ENCODE measurements around the gene UMPS.
"Not testable (repeated sequence)": the region's sequence is repeated elsewhere in the genome, so short reads cannot be mapped to it uniquely, and the experiment has no call there.

The UMPS gene

GRCh38 chr3:124781476-124782376 is 51.5 kb downstream of the UMPS start:
- DNase-seq, result no peak

GRCh38 chr3:124782377-124782712 is 52.1 kb downstream of the UMPS start:
- DNase-seq, result not testable (repeated sequence)

DNA sequence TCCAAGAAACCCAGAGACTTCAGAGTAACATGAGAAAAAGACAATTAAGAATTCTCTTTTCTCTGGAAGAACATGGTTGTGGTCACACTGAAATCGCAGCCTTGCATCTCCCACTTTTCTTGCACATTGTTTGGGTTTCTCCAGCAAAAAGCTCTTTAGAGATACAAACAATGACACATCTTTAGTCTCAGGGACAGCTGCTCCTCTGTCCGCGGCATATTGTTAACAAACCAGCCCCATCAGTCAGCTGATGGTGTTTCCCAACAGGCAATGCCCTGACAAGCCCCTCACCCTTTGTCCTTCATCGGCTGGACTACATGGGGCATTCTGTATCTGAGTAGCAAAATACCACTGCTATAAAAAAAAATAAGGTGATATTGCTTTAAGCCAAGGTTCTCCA is 53.4 kb downstream of the UMPS start:
- no peak for DNase-seq

DNA sequence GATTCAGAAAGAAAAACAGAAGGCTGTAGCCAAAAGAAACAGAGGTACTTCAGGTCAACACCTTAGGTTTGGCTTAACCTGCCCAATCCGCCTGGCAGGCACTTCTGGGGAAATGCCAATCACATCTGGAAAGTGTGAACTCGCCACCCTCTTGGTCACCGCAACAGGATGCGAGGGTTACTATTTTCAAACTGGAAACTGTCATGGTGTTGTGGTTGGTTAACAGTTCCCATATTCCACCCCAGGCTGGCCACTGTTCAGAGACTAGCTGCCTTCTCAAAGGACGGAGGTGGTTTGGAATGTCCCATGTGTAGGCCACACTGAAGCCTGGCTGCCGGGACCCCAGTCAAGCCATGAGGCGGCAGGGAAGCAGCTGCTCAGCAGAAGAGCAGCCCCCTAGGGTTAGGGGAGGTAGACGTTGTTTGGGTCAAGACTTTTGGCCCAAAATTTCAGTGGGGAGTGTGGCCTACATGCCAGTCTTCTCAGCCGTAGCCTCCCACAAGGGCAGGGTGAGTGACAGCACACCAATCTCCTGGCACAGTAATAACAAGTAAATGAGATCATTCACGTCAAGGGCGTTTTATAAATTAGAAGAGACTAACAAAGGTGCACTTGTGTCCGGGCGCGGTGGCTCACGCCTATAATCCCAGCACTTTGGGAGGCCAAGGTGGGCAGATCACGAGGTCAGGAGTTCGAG is 54.6 kb downstream of the UMPS start:
- no peak for DNase-seq

- DNase-seq, result no peak
These were observed 55.7 kb downstream of the UMPS start for GRCh38 chr3:124785973-124786372.

DNA sequence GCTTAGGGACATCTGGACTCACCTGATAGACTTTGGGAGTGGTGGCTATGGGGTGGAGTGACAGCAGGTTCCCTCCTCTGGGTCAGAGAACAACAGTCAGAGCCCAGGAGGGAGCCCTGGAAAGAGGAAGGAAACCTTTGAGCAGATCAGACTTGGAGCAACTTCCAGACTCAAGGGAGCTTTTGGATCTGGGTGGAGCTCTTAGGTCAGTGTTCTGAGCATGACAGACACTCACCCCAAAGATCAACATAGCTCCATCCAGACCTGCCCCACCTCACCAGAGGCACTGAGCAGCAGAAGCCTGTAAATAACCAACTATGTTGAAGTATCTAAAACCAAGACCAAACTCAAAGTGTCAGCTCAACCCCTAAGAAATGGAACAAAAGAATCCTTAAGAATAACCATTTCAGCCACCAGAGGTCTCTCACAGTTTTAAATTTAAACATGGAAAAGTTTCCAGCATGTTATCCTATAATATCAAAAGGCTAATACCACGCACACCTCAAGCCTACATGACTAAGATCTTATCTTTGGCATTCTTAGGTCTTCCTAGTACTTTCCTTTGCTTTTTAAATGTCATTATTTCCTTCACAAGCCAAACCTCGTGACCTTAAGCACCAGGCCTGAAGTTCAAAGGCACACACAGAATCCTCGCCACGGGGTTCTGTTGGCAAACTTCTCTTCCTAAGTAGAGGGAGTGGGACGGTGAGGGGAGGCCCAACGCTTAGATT is 56.4 kb downstream of the UMPS start:
- no peak for DNase-seq

DNA sequence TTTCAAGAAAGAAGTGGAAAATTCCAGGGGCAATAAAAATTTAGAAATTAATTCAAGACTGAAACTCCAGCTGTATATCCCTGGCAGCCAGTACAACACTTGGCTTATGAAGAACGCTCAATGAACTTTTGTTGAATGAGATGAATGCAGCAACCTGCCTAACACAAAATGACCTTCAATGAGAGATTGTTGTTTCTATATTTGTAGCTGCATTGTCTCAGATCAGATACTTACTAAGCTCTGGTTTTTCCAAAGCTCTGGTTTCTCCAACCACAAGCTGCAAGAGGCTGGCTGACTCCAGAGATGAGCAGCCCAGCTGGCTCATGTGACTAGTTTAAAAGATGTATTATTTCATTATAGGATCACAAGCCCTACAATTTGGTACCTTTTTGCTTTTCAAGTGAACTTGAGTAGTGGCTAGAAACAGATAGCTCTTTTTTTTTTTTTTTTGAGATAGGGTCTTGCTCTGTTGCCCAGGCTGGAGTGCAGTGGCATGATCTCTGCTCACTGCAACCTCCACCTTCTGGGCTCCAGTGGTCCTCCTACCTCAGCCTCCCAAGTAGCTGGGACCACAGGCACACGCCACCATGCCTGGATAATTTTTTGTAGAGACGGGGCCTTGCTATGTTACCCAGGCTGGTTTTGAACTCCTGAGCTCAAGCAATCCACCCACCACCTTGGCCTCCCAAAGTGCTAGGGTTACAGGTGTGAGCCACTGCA is 57.4 kb downstream of the UMPS start:
- DNase-seq, result no peak

GRCh38 chr3:124788254-124788745 is 58.0 kb downstream of the UMPS start:
- no peak for DNase-seq

DNA sequence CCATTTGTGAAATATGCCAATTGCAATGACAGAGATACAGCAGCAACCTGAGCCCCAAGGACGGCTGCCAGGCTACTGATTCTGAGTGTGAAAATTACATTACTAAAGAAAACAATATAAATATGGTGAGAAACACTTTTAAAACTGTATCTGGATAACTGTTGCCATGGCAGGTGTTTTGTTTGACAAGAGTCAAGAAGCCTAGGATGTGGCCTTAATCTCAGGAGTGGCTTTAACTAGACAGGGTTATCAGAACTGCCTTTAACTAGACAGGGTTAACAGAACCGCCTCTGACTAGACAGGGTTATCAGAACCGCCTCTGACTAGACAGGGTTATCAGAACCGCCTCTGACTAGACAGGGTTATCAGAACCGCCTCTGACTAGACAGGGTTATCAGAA is 58.9 kb downstream of the UMPS start:
- not testable (repeated sequence) for DNase-seq

DNA sequence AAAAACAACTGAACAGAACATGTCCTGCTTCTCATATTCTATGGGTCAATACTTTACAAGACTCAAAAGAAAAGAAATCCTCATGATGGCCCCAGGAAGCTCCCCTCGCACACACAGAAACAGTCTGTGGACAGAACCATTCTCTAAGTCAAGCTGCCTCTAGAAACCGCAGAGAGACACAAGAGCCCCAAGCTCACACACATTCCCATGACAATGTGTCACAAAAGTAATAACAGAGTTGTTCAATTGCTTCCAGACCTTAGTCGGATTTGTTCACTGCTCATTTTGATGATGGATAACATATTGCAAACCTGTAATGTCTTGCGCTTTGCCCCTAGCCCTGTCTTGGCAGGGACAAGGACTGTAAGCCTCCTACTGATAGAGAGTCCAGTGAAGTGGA is 60.9 kb downstream of the UMPS start:
- no peak for DNase-seq

GRCh38 chr3:124791639-124792151 is 61.4 kb downstream of the UMPS start:
- DNase-seq, result no peak

DNA sequence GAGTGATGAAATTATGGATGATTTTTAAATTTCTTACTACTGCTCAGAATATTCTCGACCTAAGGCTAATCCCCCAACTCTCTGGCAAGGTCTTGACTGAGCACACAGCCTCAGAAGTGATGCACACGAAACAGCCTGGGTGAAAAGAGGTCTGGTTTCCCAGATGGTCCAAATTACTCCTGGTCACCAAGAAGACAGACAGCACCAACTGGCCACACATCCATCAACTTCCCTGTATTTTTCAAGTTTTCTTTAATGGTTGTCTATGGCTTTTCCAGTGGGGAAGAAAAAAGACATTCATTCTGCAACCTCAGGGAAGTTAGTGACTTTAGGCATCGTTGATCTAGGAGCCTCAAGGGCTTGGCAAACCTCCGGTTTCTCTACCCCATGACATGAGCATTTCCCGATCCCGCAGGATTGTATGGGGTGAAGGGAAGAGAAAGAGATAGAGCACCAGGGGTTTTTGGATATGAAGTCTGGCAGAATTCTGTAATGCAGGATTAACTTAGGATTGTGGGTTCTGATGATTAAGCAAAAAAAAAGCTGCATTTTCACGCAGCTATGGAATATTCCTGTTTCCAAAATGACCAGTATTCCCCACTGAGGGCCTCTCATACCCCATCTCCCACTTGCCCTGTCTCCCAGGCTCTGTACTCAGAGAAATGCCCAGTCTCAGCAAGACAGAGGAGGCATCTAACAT is 62.2 kb downstream of the UMPS start:
- no peak for DNase-seq

- no peak for DNase-seq
These were observed 62.9 kb downstream of the UMPS start for GRCh38 chr3:124793054-124793739.

DNA sequence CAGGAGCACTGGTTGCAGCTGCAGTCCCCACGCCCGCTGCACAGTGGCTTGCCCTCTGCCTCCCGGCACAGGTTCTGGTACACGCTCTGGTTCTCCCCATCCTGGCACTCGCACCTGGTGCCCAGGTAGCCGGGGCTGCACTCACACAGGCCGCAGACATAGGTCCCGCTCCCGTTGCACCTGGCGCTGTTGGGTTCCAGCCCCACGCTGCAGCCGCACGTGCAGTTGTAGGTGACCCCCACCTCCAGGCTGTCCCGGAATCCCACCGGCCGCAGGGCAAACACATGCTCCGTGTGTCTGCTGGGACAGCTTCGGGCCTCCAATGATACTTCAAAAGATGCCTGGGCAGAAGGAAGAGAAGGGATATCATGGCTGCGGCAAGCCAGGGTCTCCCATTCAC is 66.2 kb downstream of the UMPS start:
- DNase-seq, result no peak

GRCh38 chr3:124797426-124797945 is 67.2 kb downstream of the UMPS start:
- DNase-seq, result no peak

All from CD4-positive, alpha-beta T cell treated with Interleukin-17A for 4 hours (primary cell).